Measurements from ENCODE around the gene CCDC200. TPM values are rescaled to one million over a fixed set of nuclear protein-coding genes. Genes with fewer than 3 reads are reported as not detected.
"Not testable (repeated sequence)": the region's sequence is repeated elsewhere in the genome, so short reads cannot be mapped to it uniquely, and the experiment has no call there.

Gene CCDC200
- polyA plus RNA-seq (2013, experiment 1 of 2), result not detected
- polyA plus RNA-seq (2013, experiment 2 of 2), result 0.12 TPM

DNA sequence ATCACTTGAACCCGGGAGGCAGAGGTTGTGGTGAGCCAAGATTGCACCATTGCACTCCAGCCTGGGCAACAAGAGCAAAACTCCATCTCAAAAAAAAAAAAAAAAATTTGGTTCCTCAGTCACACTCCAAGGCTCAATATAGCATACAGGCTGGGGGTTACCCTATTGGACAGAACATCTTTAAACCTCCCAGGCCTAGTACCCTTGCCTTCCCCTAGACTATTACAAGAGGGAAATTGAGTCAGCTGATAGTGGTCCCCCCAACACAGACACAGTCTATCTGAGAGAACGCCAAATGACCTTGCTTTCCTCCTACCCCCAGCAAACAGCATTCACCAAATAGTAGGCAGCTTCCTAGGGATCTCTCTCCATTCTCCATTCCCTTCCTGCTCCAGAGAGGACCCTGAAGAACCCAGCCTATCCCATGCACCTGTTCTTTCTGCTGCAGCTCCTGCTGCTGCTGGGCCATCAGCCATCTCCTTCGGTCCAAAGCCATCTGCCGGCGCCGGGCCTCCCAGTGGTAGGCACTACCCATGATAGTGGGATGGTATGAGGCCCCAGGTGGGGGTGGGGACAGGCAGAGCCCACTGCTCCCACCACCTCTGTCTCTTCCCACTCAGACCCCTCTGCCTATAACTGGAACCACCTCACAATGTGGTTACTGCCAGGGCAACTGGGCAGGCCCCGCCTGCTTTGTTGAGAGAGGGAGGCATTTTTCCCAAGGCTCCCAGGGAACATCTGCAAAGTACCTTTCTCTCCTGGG lies at the start of gene CCDC200:
Gene CCDC200 (minus strand): TSS at position 604 of the 763 bp plus-strand sequence. CDS start 69 bp downstream, at position 535.
- not testable (repeated sequence) for H3K4ac ChIP-seq (ENCODE audit: low read length); H2BK120ac ChIP-seq (ENCODE audit: low read depth, low read length); H2AK5ac ChIP-seq (ENCODE audit: low read depth, low read length); H3K9me3 ChIP-seq (replicated peaks in 1 of 2; ENCODE audit: control insufficient read depth in 2 of 2, insufficient read depth in 1 of 2, low read depth in 1 of 2, low read length in 2 of 2); H3K27ac ChIP-seq (replicated peaks; ENCODE audit: low read length); H2BK15ac ChIP-seq (ENCODE audit: low read length); H2BK12ac ChIP-seq (ENCODE audit: low read length); H3K14ac ChIP-seq (ENCODE audit: low read length); H3K18ac ChIP-seq (ENCODE audit: low read length); H3K9ac ChIP-seq (ENCODE audit: low read depth, low read length, poor library complexity); H3K27me3 ChIP-seq (ENCODE audit: control insufficient read depth in 3 of 3, insufficient read depth in 3 of 3, low read depth in 1 of 3, low read length in 3 of 3); H4K8ac ChIP-seq (ENCODE audit: low read depth, low read length); H2BK5ac ChIP-seq (ENCODE audit: low read length); H3K36me3 ChIP-seq (replicated peaks in 1 of 2; ENCODE audit: control insufficient read depth in 2 of 2, insufficient read depth in 2 of 2, low read length in 2 of 2); H3K4me3 ChIP-seq (ENCODE audit: low read length in 2 of 2); H3K4me2 ChIP-seq (ENCODE audit: insufficient read depth, low read length, poor library complexity, severe bottlenecking); H3K23ac ChIP-seq (ENCODE audit: low read depth, low read length, poor library complexity); H3K4me1 ChIP-seq (ENCODE audit: control insufficient read depth in 2 of 2, insufficient read depth in 1 of 2, low read depth in 1 of 2, low read length in 2 of 2); H3K79me1 ChIP-seq (ENCODE audit: low read depth, low read length); H2AFZ ChIP-seq (ENCODE audit: low read length); H4K91ac ChIP-seq (ENCODE audit: low read depth, low read length, poor library complexity); DNase-seq (ENCODE audit: low spot score)
- no CpG with 5 or more reads among the region's 7 CpGs for WGBS, 2 donors (ENCODE audit: extremely low coverage in 2 of 2, insufficient read length in 2 of 2, insufficient replicate concordance in 1 of 2)

DNA sequence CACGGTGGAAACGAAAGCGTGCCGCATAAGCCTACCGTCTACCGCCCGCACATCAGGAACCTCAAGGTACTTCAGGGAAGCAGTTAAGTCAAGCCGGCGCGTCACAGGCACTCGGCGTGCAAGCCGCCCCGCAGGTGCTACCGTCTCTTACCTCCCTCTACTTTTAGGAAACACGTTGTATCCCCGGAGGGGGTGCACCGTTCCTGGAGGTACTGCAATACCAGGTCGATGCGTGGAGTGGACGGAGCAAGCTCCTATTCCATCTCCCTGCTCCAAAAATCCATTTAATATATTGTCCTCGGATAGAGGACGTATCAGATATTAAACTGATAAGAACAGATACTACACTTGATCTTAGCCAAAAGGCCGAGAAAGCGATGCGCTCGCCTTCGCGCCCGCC lies 44.5 kb upstream of the CCDC200 start:
- not testable (repeated sequence) for H3K36me3 ChIP-seq (replicated peaks in 1 of 2; ENCODE audit: control insufficient read depth in 2 of 2, insufficient read depth in 2 of 2, low read length in 2 of 2); H4K91ac ChIP-seq (ENCODE audit: low read depth, low read length, poor library complexity); H3K27ac ChIP-seq (replicated peaks; ENCODE audit: low read length); H3K9me3 ChIP-seq (replicated peaks in 1 of 2; ENCODE audit: control insufficient read depth in 2 of 2, insufficient read depth in 1 of 2, low read depth in 1 of 2, low read length in 2 of 2); H3K4me3 ChIP-seq (ENCODE audit: low read length in 2 of 2); H2BK15ac ChIP-seq (ENCODE audit: low read length); H3K9ac ChIP-seq (ENCODE audit: low read depth, low read length, poor library complexity); H3K4me1 ChIP-seq (ENCODE audit: control insufficient read depth in 2 of 2, insufficient read depth in 1 of 2, low read depth in 1 of 2, low read length in 2 of 2); H3K4ac ChIP-seq (ENCODE audit: low read length); H3K79me1 ChIP-seq (ENCODE audit: low read depth, low read length); H2BK5ac ChIP-seq (ENCODE audit: low read length); H4K8ac ChIP-seq (ENCODE audit: low read depth, low read length); H2BK12ac ChIP-seq (ENCODE audit: low read length); H2BK120ac ChIP-seq (ENCODE audit: low read depth, low read length); DNase-seq (ENCODE audit: low spot score); H3K27me3 ChIP-seq (ENCODE audit: control insufficient read depth in 3 of 3, insufficient read depth in 3 of 3, low read depth in 1 of 3, low read length in 3 of 3); H3K23ac ChIP-seq (ENCODE audit: low read depth, low read length, poor library complexity); H2AK5ac ChIP-seq (ENCODE audit: low read depth, low read length); H3K14ac ChIP-seq (ENCODE audit: low read length); H3K4me2 ChIP-seq (ENCODE audit: insufficient read depth, low read length, poor library complexity, severe bottlenecking); H2AFZ ChIP-seq (ENCODE audit: low read length); H3K18ac ChIP-seq (ENCODE audit: low read length)
- WGBS, 2 donors (ENCODE audit: extremely low coverage in 2 of 2, insufficient read length in 2 of 2, insufficient replicate concordance in 1 of 2), result no CpG with 5 or more reads among the region's 30 CpGs

DNA sequence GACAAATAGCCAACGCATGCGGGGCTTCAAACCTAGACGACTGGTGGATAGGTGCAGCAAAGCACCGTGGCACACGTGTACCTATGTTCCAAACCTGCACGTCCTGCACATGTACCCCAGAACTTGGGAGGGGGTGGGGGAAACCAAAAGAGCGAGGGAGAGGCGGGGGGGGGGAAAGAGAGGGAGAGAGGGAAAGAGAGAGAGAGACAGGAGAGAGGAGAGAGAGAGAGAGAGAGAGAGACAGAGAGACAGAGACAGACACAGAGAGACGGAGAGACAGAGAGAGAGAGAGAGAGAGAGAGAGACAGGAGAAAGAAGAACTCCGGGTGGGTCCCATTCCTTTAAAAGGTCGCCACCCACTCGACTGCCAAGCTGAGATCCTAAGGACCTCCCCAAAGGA lies 44.1 kb upstream of the CCDC200 start:
- not testable (repeated sequence) for H4K91ac ChIP-seq (ENCODE audit: low read depth, low read length, poor library complexity); H3K36me3 ChIP-seq (replicated peaks in 1 of 2; ENCODE audit: control insufficient read depth in 2 of 2, insufficient read depth in 2 of 2, low read length in 2 of 2); H3K9ac ChIP-seq (ENCODE audit: low read depth, low read length, poor library complexity); H3K14ac ChIP-seq (ENCODE audit: low read length); H2BK15ac ChIP-seq (ENCODE audit: low read length); H2BK120ac ChIP-seq (ENCODE audit: low read depth, low read length); H2AFZ ChIP-seq (ENCODE audit: low read length); H3K79me1 ChIP-seq (ENCODE audit: low read depth, low read length); H3K4me1 ChIP-seq (ENCODE audit: control insufficient read depth in 2 of 2, insufficient read depth in 1 of 2, low read depth in 1 of 2, low read length in 2 of 2); H2BK5ac ChIP-seq (ENCODE audit: low read length); DNase-seq (ENCODE audit: low spot score); H2BK12ac ChIP-seq (ENCODE audit: low read length); H4K8ac ChIP-seq (ENCODE audit: low read depth, low read length); H3K4me3 ChIP-seq (ENCODE audit: low read length in 2 of 2); H3K27me3 ChIP-seq (ENCODE audit: control insufficient read depth in 3 of 3, insufficient read depth in 3 of 3, low read depth in 1 of 3, low read length in 3 of 3); H3K4ac ChIP-seq (ENCODE audit: low read length); H3K4me2 ChIP-seq (ENCODE audit: insufficient read depth, low read length, poor library complexity, severe bottlenecking); H3K18ac ChIP-seq (ENCODE audit: low read length); H2AK5ac ChIP-seq (ENCODE audit: low read depth, low read length); H3K23ac ChIP-seq (ENCODE audit: low read depth, low read length, poor library complexity); H3K27ac ChIP-seq (replicated peaks; ENCODE audit: low read length); H3K9me3 ChIP-seq (replicated peaks in 1 of 2; ENCODE audit: control insufficient read depth in 2 of 2, insufficient read depth in 1 of 2, low read depth in 1 of 2, low read length in 2 of 2)
- WGBS, 2 donors (ENCODE audit: extremely low coverage in 2 of 2, insufficient read length in 2 of 2, insufficient replicate concordance in 1 of 2), result no CpG with 5 or more reads among the region's 12 CpGs

DNA sequence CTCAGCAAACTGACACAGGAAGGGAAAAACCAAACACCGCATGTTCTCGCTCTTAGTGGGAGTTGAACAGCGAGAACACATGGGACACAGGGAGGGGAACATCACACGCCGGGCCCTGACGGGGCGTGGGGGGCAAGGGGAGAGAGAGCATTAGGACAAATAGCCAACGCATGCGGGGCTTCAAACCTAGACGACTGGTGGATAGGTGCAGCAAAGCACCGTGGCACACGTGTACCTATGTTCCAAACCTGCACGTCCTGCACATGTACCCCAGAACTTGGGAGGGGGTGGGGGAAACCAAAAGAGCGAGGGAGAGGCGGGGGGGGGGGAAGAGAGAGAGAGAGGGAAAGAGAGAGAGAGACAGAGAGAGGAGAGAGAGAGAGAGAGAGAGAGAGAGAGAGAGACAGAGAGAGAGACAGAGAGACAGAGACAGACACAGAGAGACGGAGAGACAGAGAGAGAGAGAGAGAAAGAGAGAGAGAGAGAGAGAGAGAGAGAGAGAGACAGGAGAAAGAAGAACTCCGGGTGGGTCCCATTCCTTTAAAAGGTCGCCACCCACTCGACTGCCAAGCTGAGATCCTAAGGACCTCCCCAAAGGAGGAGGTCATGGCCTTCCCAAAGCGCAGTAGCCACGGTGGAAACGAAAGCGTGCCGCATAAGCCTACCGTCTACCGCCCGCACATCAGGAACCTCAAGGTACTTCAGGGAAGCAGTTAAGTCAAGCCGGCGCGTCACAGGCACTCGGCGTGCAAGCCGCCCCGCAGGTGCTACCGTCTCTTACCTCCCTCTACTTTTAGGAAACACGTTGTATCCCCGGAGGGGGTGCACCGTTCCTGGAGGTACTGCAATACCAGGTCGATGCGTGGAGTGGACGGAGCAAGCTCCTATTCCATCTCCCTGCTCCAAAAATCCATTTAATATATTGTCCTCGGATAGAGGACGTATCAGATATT lies 42.4 kb upstream of the CCDC200 start:
- H4K8ac ChIP-seq (ENCODE audit: low read depth, low read length), result not testable (repeated sequence)
- WGBS, 2 donors (ENCODE audit: extremely low coverage in 2 of 2, insufficient read length in 2 of 2, insufficient replicate concordance in 1 of 2), result no CpG with 5 or more reads among the region's 43 CpGs

More for the DNA sequence above, 42.4 kb upstream of the CCDC200 start:
- not testable (repeated sequence) for H3K23ac ChIP-seq (ENCODE audit: low read depth, low read length, poor library complexity); H2BK120ac ChIP-seq (ENCODE audit: low read depth, low read length); DNase-seq (ENCODE audit: low spot score); H2AK5ac ChIP-seq (ENCODE audit: low read depth, low read length); H3K9ac ChIP-seq (ENCODE audit: low read depth, low read length, poor library complexity); H3K4ac ChIP-seq (ENCODE audit: low read length); H3K27ac ChIP-seq (replicated peaks; ENCODE audit: low read length); H3K4me3 ChIP-seq (ENCODE audit: low read length in 2 of 2); H2BK15ac ChIP-seq (ENCODE audit: low read length); H3K36me3 ChIP-seq (replicated peaks in 1 of 2; ENCODE audit: control insufficient read depth in 2 of 2, insufficient read depth in 2 of 2, low read length in 2 of 2); H3K9me3 ChIP-seq (replicated peaks in 1 of 2; ENCODE audit: control insufficient read depth in 2 of 2, insufficient read depth in 1 of 2, low read depth in 1 of 2, low read length in 2 of 2); H4K91ac ChIP-seq (ENCODE audit: low read depth, low read length, poor library complexity); H3K79me1 ChIP-seq (ENCODE audit: low read depth, low read length); H2AFZ ChIP-seq (ENCODE audit: low read length); H2BK5ac ChIP-seq (ENCODE audit: low read length); H3K27me3 ChIP-seq (ENCODE audit: control insufficient read depth in 3 of 3, insufficient read depth in 3 of 3, low read depth in 1 of 3, low read length in 3 of 3); H3K18ac ChIP-seq (ENCODE audit: low read length); H3K4me2 ChIP-seq (ENCODE audit: insufficient read depth, low read length, poor library complexity, severe bottlenecking); H3K14ac ChIP-seq (ENCODE audit: low read length); H2BK12ac ChIP-seq (ENCODE audit: low read length); H3K4me1 ChIP-seq (ENCODE audit: control insufficient read depth in 2 of 2, insufficient read depth in 1 of 2, low read depth in 1 of 2, low read length in 2 of 2)
